HG03196 (cell line): ENCODE data around the gene NECTIN1.

Experiments
- ATAC-seq: cut with Tn5 transposase; IDR thresholded peaks from one replicate; pipeline ENCODE4 v1.9.1; 2021; ENCODE audit not compliant: unreplicated experiment

NECTIN1 gene

DNA sequence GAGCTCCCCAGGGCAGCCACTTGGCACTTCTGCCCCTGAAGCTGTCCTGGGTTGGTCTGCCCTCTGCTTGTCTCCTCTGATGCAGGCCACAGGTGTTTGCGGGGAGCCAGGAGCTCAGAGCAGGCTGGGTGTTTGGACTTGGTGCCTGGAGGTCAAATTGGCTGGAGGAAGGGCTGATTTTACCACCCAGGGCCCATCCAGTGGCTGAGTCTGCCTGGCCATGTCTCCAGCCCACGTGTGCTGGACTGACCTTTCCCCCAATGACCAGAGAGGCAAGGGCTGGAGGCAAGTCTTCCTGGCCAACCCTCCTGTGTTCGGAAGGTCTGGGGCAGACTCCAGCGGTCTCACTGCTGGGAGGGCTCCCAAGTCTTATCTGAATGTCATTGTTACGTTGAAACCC, 84.0 kb downstream of the NECTIN1 start:
- no peak for ATAC-seq

DNA sequence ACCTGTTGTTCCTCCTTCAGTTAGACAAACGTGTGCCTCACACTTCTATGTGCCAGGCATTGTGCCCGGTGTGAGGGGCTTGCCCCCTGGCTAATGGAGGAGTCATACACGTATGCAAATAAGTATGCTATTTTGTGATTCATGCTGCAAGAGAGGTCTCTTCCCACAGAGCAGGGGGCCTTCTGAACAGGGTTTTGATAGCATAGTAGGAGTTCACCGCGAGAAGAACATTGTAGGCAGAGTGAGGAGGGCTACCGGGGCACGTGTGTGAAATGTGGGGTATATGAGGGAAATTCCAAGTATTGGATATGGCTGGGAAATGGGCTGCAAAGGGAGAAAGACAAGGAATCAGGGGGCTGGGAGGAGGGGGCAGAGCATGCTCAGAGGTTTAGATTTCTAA, 84.5 kb downstream of the NECTIN1 start:
- ATAC-seq = no peak

DNA sequence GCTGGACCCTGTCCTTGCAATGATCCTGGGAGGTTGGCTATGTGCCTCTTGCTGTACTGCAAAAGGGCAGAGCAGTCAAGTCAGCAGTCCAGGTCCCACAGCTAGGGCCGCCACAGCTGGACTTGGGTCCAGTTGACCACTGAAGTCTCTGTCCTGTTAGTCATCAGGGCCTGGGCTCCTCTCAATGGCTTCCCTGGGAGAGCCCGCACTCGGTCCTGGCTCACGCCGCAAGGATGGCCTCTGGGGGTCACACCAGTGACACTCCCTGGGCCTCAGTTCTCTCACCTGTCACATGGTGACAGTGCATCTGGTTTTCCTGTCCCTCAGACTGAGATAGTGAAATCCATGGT, 85.1 kb downstream of the NECTIN1 start:
- no peak for ATAC-seq

- ATAC-seq = no peak
These were observed 85.7 kb downstream of the NECTIN1 start for GRCh38 chr11:119643212-119643875.

DNA sequence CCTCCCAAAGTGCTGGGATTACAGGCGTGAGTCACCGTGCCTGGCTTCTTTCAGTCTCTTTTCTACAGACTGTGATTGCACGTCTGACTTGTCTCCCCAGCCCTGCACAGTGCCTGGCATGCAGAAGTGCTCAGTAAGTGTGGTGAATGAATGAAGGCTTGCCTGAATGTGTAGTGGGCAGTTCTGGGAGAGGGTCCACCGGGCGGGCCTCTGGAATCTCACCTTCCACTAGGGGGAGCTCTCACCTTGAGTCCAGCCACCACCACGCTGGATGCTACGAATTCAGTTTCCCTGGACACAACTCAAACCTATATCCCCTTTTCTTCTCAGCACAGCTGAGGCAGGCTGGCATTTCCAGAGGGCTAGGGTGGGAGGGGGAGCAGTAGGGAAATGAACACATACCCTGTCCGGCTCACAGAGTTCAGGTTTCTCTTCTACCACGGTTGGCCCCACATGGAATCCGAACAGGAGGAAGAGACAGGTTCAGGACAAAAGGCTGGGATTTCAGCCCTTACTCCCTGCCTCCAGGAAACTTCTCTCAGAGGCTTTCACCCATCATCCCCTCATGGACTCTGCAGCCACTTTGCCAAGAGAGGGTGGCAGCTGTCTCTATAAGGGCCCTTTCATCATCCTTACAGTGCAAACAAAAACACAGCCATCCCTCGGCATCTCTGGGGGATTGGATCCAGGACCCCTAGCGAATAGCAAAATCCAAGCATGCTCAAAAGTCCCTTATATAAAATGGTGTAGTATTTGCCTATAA, 86.8 kb downstream of the NECTIN1 start:
- ATAC-seq = no peak

- ATAC-seq = no peak
These were observed 88.5 kb downstream of the NECTIN1 start for GRCh38 chr11:119640541-119640940.

DNA sequence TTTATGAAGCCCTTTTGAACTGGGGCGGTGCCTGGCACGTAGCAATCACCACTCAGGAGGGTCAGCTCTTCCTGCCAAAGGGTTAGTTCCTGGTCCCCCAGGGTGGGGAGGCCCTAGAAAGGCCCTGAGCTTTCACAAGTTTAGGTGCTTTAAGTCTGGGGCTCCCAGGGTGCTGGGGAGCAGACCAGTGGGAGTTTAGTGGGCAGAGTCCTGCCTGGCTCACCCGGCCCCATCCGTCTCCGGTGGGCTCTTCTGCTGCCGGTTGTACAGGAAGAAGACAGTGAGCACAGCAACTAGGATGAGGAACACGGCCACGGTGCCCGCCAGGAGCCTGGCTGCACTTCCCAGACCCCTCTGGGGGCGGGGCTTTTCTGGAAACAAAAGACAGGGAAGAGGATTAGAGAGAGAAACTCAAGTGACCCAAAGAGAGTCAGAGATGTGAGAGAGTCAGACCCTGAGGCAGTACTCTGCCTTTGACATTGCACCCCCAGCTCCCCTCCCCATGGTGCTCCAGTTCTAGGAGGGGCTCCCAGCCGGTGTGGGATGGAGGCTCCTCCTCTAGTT, 89.3 kb downstream of the NECTIN1 start:
- no peak for ATAC-seq

DNA sequence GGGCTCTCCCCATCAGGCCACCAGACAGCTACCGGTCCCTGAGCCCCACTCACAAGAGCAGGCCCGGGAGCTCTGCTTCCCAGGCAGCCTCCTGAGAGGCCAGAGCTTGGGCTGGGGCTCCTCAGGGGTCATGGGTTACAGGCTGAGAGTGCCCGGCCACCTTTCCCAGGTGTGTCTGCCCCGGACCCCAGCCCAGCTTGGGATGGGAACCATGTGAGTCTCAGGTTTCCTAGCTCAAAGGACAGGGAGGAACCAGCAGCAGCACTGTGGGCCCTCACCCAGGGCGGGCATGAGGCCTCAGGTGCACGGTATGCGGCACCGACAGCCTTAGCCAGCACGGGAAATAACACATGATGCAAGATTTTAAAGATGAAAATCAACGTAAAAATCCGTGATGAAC, 90.1 kb downstream of the NECTIN1 start:
- ATAC-seq = no peak

DNA sequence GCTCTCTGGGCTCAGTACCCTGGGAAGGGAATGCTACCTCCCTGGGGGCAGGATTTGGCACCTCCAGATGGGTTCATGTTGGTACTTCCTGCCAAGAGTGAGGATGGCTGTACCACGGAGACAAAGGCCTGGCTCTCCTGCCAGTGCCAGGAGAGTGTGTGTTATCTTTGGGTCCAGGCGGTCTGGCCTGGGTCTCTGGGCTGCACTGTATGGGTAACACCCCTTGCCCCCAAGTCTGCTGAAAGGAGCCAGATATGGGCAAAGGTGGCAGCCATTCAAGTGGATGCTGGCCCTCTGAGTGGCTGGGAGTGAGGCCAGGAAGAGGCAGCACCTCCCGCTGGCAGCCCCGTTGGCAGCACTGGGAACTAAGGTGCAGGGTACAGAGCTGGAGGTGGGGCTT, 91.5 kb downstream of the NECTIN1 start:
- no peak for ATAC-seq

- ATAC-seq = no peak
These were observed 93.2 kb downstream of the NECTIN1 start for GRCh38 chr11:119635776-119636175.

GRCh38 chr11:119635041-119635740, 93.8 kb downstream of the NECTIN1 start:
- no peak for ATAC-seq

- no peak for ATAC-seq
These were observed 94.7 kb downstream of the NECTIN1 start for GRCh38 chr11:119634301-119634700.

GRCh38 chr11:119629834-119630624, 99.0 kb downstream of the NECTIN1 start:
- no peak for ATAC-seq

GRCh38 chr11:119629085-119629484, 99.9 kb downstream of the NECTIN1 start:
- no peak for ATAC-seq

DNA sequence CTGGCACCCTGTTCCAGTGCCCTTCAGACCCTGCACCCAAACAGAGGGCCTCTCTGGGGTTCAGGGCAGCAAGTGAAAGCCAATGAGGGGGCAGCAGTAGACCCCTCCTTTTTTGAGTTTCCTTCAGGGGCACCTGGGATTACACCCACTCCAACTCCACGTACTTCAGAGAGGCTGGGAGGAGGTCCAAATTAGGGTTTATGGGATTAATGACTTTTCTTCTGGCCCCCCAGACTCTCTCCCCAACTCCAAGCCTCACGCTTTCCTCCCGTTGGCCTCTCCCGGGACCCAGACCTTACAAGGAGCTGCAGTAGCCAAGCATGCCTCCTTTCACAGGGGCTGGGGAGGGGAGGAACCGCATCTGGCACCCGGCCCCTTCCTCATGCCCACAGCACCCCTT, 101.7 kb downstream of the NECTIN1 start:
- ATAC-seq = no peak

GRCh38 chr11:119626871-119627270, 102.1 kb downstream of the NECTIN1 start:
- no peak for ATAC-seq

GRCh38 chr11:119626197-119626841, 102.7 kb downstream of the NECTIN1 start:
- no peak for ATAC-seq

DNA sequence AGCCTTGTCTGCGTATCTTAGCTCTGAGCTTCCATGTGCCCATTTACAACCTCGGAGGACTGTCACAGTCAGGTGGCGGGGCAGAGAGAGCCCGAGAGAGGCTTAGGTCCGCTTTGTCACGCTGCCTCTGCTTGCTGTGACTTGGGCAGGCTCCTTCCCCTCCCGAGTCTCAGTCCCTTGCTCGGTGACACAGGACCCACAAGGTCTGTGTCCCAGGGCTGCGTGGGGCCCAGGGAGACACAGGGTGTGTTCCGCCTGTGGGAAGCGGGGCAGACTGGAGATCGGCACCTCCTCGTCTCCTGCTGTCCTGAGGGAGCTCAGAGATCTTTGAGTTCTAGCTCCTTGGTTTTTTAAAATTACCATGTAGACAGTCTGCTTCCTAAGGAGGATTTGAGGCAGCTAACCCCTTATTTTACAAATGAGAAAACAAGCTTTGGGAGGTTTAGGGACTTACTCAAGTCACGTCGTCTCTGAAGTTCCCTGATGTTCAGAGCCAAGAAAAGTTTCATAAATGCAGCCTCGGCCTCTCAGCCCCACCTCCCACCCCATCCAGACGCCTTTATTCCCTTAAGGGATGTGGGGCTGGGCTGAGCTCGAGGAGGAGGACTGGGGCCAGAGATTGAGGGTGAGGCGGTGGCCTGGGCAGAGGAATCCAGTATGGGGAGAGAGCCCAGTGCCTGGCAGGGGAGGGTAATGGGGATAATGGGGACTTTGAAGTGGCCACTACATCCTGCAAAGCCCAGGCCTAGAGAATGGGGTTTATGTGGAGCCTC, 103.6 kb downstream of the NECTIN1 start:
- no peak for ATAC-seq

DNA sequence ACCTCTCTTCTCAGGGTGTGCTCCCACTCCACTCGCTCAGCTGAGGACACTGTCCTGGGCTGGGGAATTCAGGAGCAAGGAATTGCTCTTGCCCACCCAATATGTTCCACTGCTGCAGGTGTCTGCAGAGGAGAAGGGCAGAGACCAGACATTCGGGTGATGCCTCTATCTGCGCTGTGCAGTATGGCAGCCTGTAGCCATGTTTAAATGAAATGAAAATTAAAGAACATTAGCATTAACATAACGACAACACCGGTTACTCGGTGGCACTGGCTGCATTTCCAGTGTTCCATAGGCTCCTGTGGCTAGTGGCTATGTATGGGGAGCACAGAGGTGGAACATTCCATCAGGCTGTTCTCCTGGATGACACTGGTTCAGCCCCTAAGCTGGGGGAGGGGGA, 104.4 kb downstream of the NECTIN1 start:
- ATAC-seq = no peak

DNA sequence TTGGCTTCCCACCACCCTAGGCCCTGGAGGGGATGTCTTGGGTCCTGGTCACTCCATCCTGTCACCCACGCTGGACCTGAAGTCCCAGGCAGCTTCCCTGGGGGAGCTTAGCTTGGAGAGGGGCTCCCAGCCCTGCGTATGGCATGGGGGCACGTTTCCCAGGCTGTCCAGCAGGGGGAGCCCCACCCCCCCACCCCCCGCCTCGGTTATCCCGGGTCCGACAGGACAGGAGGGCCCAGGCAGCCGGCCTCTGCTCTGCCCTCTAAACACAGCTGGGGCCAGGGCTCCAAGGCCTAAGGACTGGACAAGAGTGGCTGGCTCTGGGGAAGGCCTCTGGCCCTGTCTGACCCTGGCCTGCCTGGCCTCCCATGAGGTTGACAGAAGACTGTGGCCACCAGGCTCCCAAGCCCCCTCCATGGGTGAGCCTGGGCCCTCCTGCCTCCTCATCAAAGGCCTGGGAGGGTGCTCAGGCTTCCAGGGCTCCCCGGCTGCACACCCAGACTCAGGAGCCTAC, 104.8 kb downstream of the NECTIN1 start:
- no peak for ATAC-seq
